Left lung (tissue), 10 donors: ENCODE data around the gene PIGT. TPM values are rescaled to one million over a fixed set of nuclear protein-coding genes. Genes with fewer than 3 reads are reported as not detected.

ENCODE experiments used
- ATAC-seq: fragments of 200-7000 bp; cut with Tn5 transposase; one replicate; pipeline ENCODE4 v1.9.1; 2020; ENCODE audit warnings: moderate library complexity
- DNase-seq, 4 donors: peaks; one replicate each; pipeline ENCODE4 v3.0.0-alpha.2; 2013 to 2020
- H3K27ac ChIP-seq, 2 donors: fragments of 200-600 bp; sonication (generic) in 1 of 2; one replicate each; pipeline versions ENCODE4 v1.5.0 to v1.8.0; 2020 to 2021
- H3K27me3 ChIP-seq, 2 donors: fragments of 200-600 bp; sonication (generic) in 1 of 2; one replicate each; pipeline versions ENCODE4 v1.5.0 to v1.8.0; 2020 to 2021
- H3K36me3 ChIP-seq, 2 donors: fragments of 200-600 bp; sonication (generic) in 1 of 2; one replicate each; pipeline versions ENCODE4 v1.5.0 to v1.8.0; 2020 to 2021
- H3K4me1 ChIP-seq, 2 donors: fragments of 200-600 bp; one replicate each; pipeline ENCODE4 v1.8.0; 2021
- H3K4me3 ChIP-seq, 2 donors: fragments of 200-600 bp; sonication (generic) in 1 of 2; one replicate each; pipeline versions ENCODE4 v1.5.0 to v1.8.0; 2020 to 2021; ENCODE audit warnings: mild to moderate bottlenecking in 1 of 2
- H3K9me3 ChIP-seq, 2 donors: fragments of 200-600 bp; sonication (generic) in 1 of 2; one replicate each; pipeline versions ENCODE4 v1.5.0 to v1.8.0; 2020 to 2021
- CTCF ChIP-seq, 2 donors: fragments of 200-600 bp; sonication (generic) in 1 of 2; IDR thresholded peaks; one replicate each; pipeline versions ENCODE4 v1.5.0 to v1.8.0; 2021; ENCODE audit warnings: antibody characterized with exemption in 2 of 2
- intact Hi-C, 2 donors: fragments of 100-400 bp; cut with DNase I; formaldehyde crosslinking; loops; one replicate each; pipeline versions ENCODE4 v1.11.2 to v1.14.2; 2022
- polyA plus RNA-seq, 6 donors: library from polyadenylated mRNA; unstranded; fragments of 120-200 nt; gene quantifications; one replicate each; pipeline ENCODE4 v1.2.1, GENCODE V29; 2013; ENCODE audit not compliant: insufficient read length in 6 of 6
- total RNA-seq, 2 donors: library from RNA; stranded (reverse); fragmentation: NEBNext Ultra II Directional; extraction: Animal tissue kit (Norgen Biotek cat#: 25700); gene quantifications; one replicate each; pipeline ENCODE4 v1.2.1, GENCODE V29; 2021
- donor health status: DM: no; HTN: yes; CAD: no.
- donor health status: DM: no; HTN: no; CAD: no.

Gene PIGT
- total and polyA plus RNA-seq, 8 donors = 72.8 to 96.7 (median 82.1) TPM

DNA sequence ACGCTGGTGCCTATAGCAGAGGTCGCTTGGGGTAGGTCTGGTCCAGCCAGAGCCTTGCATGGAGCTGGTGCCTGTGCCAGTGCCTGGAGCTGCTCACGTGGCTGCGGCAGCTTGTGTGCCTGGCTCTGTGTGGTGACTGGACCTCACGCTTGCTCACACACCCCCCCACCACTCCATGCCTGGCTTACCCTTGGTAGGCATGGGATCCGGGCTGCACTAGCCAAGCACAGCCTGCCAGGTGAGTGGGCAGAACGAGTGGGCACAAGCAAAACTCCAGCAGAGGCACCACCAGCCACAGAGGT is 20.9 kb upstream of the PIGT start:
- no peak overlapping the region for H3K4me3 ChIP-seq
- DNase-seq = no peak
- no peak overlapping the region for H3K27ac ChIP-seq
- no peaks in the 10 kb centered on the region for H3K27me3 ChIP-seq
- ATAC-seq = no peak
- H3K4me1 ChIP-seq = no peaks in the 10 kb centered on the region
- TF ChIP-seq CTCF (IDR thresholded peaks at IDR 0.05) = no peak
- peaks cover 0 to 5% of the 10 kb centered on the region in 2 donors for H3K9me3 ChIP-seq
- H3K36me3 ChIP-seq = no peaks in the 10 kb centered on the region
- intact Hi-C loops = no loop called here

GRCh38 chr20:45399018-45399417 is 16.9 kb upstream of the PIGT start:
- Histone ChIP-seq H3K27ac (no peak overlapping the region), H3K9me3 (peaks cover 4 to 19% of the 10 kb centered on the region in 2 donors), H3K36me3 (no peaks in the 10 kb centered on the region), H3K4me3 (no peak overlapping the region), H3K4me1 (no peaks in the 10 kb centered on the region), H3K27me3 (no peaks in the 10 kb centered on the region)
- DNase-seq (no peak), ATAC-seq (no peak)
- no peak for TF ChIP-seq CTCF (IDR thresholded peaks at IDR 0.05)
- intact Hi-C loops = no loop called here

DNA sequence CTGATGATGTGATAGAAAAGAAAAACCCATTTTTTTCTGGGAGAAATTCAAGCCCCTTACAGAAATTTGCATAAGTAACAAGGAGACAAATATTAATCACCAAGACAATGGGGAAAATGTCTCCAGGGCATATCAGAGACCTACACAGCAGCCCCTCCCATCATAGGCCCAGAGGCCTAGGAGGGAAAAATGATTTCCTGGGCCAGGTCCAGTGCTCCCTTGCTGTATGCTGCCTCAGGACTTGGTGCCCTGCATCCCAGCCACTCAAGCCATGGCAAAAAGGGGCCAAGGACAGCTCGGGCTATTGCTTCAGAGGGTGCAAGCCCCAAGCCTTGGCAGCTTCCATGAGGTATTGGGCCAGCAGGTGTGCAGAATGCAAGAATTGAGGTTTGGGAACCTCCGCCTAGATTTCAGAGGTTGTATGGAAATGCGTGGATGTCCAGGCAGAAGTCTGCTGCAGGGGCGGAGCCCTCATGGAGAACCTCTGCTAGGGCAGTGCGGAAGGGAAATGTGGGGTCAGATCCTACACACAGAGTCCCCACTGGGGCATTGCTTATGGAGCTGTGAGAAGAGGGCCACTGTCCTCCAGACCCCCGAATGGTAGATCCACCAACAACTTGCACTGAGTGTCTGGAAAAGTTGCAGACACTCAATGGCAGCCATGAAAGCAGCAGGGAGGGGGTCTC is 15.5 kb upstream of the PIGT start:
- no peak for ATAC-seq
- no peak overlapping the region for H3K4me3 ChIP-seq
- no peaks in the 10 kb centered on the region for H3K36me3 ChIP-seq
- peaks cover 0 to 13% of the 10 kb centered on the region in 2 donors for H3K27me3 ChIP-seq
- H3K4me1 ChIP-seq = peaks cover 0 to 3% of the 10 kb centered on the region in 2 donors
- TF ChIP-seq CTCF (IDR thresholded peaks at IDR 0.05) = no peak
- intact Hi-C loops = no loop called here
- no peak for DNase-seq
- H3K9me3 ChIP-seq = peaks cover 4 to 19% of the 10 kb centered on the region in 2 donors
- H3K27ac ChIP-seq = no peak overlapping the region

DNA sequence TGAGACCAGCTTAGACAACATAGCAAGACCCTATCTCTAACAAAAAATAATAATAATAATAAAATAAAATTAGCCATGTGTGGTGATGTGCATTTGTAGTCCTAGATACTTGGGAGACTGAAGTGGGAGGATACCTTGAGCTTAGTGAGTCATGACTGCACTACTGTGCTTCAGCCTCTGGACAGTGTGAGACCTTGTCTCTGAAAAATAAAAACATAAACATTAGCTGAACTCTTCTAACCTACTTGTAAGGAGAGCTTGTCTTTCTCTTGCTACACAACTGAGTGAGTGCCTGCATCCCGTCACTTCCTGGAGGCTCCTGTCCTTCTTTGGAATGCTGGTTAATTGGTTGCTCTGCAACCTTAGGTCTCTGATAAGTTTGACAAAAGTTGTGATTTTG is 13.0 kb upstream of the PIGT start:
- intact Hi-C loops = no loop called here
- H3K9me3 ChIP-seq = peaks cover 4 to 19% of the 10 kb centered on the region in 2 donors
- H3K27ac ChIP-seq = no peak overlapping the region
- no peak for DNase-seq
- ATAC-seq = no peak
- H3K4me3 ChIP-seq = no peak overlapping the region
- H3K4me1 ChIP-seq = peaks cover 4 to 13% of the 10 kb centered on the region in 2 donors
- H3K36me3 ChIP-seq = no peaks in the 10 kb centered on the region
- H3K27me3 ChIP-seq = peaks cover 0 to 38% of the 10 kb centered on the region in 2 donors
- TF ChIP-seq CTCF (IDR thresholded peaks at IDR 0.05) = no peak

DNA sequence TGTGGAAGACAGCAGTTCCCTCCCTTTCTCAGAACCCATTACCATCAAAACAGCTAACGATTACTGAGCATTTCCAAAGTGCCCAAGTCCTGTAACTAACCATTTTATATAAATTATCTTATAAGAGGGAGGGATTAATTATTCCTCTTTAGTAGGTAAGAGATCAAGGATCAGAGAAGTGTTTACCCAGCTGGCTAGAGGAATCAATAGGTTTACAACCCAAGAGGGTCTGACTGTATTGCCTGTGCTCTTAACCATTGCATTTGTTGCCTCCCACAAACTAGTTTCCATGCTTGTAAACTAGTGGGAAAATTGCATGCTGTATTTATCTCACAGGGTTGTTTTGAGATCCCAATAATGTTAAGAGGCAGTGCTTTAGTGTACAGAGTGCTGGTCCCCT is 11.5 kb upstream of the PIGT start:
- ATAC-seq = no peak

More for the DNA sequence above, 11.5 kb upstream of the PIGT start:
- no peak for TF ChIP-seq CTCF (IDR thresholded peaks at IDR 0.05)
- Histone ChIP-seq H3K36me3 (peaks cover 0 to 3% of the 10 kb centered on the region in 2 donors), H3K27ac (no peak overlapping the region), H3K4me3 (no peak overlapping the region), H3K4me1 (peaks cover 4 to 28% of the 10 kb centered on the region in 2 donors), H3K27me3 (peaks cover 0 to 43% of the 10 kb centered on the region in 2 donors), H3K9me3 (peaks cover 4 to 19% of the 10 kb centered on the region in 2 donors)
- DNase-seq = no peak
- intact Hi-C loops = no loop called here
